ENCODE results near the gene GAS2.

DNA sequence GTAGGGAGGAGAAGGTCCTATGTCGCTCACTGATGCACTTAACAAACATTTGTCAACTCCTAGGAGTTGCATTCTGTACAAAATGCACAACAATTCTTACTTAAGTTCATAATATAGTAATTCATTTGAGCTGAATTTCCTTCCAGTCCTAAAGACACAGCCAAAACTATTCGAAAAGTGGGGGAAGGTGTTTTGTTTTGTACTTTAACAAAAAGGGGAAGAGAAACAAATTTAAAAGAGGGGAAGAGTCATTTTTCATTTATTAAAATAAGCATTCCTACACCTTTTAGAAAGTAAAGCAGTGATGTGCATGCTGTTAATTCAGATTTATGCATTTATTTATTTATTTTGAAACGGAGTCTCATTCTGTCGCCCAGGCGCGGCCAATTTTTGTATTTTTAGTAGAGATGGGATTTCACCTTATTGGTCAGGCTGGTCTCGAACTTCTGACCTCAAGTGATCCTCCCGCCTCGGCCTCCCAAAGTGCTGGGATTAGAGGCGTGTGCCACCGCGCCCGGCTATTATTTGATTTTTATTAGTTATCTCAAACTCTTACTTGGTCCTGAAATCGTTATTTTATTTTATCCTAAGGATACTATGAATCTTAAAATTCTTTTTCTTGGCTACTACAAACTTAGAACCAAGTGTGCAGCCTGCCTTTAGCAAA lies 39.7 kb upstream of the GAS2 start:
- TF ChIP-seq, protein P1, sequence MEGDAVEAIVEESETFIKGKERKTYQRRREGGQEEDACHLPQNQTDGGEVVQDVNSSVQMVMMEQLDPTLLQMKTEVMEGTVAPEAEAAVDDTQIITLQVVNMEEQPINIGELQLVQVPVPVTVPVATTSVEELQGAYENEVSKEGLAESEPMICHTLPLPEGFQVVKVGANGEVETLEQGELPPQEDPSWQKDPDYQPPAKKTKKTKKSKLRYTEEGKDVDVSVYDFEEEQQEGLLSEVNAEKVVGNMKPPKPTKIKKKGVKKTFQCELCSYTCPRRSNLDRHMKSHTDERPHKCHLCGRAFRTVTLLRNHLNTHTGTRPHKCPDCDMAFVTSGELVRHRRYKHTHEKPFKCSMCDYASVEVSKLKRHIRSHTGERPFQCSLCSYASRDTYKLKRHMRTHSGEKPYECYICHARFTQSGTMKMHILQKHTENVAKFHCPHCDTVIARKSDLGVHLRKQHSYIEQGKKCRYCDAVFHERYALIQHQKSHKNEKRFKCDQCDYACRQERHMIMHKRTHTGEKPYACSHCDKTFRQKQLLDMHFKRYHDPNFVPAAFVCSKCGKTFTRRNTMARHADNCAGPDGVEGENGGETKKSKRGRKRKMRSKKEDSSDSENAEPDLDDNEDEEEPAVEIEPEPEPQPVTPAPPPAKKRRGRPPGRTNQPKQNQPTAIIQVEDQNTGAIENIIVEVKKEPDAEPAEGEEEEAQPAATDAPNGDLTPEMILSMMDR (conservative IDR thresholded peaks at IDR 0.05), result no peak
- TF ChIP-seq EZH2 (IDR thresholded peaks at IDR 0.05; ENCODE audit: low read depth), result no peak

Measured in PC-9 (cell line).